GM12878 (cell line): ENCODE data around the gene LRIG2. TPM values are rescaled to one million over a fixed set of nuclear protein-coding genes. Genes with fewer than 3 reads are reported as not detected.

Experiments used
- ATAC-seq: fragments of 200-7000 bp; cut with Tn5 transposase; 3 replicates; pipeline ENCODE4 v1.9.1; 2020; ENCODE audit warnings: mild to moderate bottlenecking, moderate library complexity
- BruUV-seq: library from RNA; stranded (reverse); fragments of 400-500 nt; replicated peaks from 2 replicates; lab custom pipeline; 2021; lab: Mats Ljungman, UMichigan
- CTCF ChIA-PET: fragments of 300-600 bp; sonication (Branson Sonifier 250); formaldehyde crosslinking; extraction: SDS; loops from one replicate; lab custom pipeline; 2021; ENCODE audit warnings: inconsistent platforms; lab: Yijun Ruan, JAX
- POLR2A ChIA-PET: fragments of 350-600 bp; formaldehyde crosslinking; extraction: SDS; loops from one replicate; lab custom pipeline; 2021; ENCODE audit warnings: inconsistent platforms; lab: Charles Lee
- RAD21 ChIA-PET: fragments of 300-600 bp; sonication (Branson Sonifier 250); formaldehyde crosslinking; loops from one replicate; lab custom pipeline; 2023; ENCODE audit warnings: antibody characterized with exemption; ENCODE audit not compliant: unreplicated experiment; lab: Charles Lee
- SMC1A ChIA-PET: fragments of 300-600 bp; sonication (Branson Sonifier 250); formaldehyde crosslinking; loops from one replicate; lab custom pipeline; 2023; ENCODE audit not compliant: unreplicated experiment, uncharacterized antibody; lab: Charles Lee
- DNase-seq: peaks from one replicate; pipeline ENCODE4 v3.0.0-alpha.2; 2011; ENCODE audit warnings: low read depth, low spot score
- FAIRE-seq: peaks from 3 replicates; lab custom pipeline; 2011; peaks lifted over from hg19 to GRCh38; lab: Jason Lieb, UNC
- H2AFZ ChIP-seq: 2 replicates; pipeline ENCODE4 v1.6.0; 2011; ENCODE audit warnings: low read depth, low read length, control low read depth; ENCODE audit not compliant: control insufficient read depth
- H3K27ac ChIP-seq: 2 replicates; pipeline ENCODE4 v1.5.1; 2011; ENCODE audit warnings: control low read depth; ENCODE audit not compliant: control insufficient read depth, insufficient read depth
- H3K27me3 ChIP-seq, 2 experiments: replicated peaks in 1 of 2; 2 replicates each; pipeline versions ENCODE4 v1.6.0 to v1.6.1; 2011; ENCODE audit warnings: low read length in 1 of 2; ENCODE audit not compliant: control insufficient read depth in 2 of 2, insufficient read depth in 2 of 2
- H3K36me3 ChIP-seq, 2 experiments: 2 replicates each; pipeline ENCODE4 v1.5.1; 2011; ENCODE audit warnings: low read length in 1 of 2; ENCODE audit not compliant: control insufficient read depth in 2 of 2, insufficient read depth in 2 of 2
- H3K4me1 ChIP-seq: 2 replicates; pipeline ENCODE4 v1.6.1; 2011; ENCODE audit warnings: mild to moderate bottlenecking, low read length, moderate library complexity, mixed read lengths; ENCODE audit not compliant: control insufficient read depth, insufficient read depth
- H3K4me2 ChIP-seq: 2 replicates; pipeline ENCODE4 v1.6.0; 2011; ENCODE audit warnings: control low read depth; ENCODE audit not compliant: control insufficient read depth, insufficient read depth
- H3K4me3 ChIP-seq: fragments of 200-600 bp; sonication (generic); 2 replicates; pipeline ENCODE4 v1.5.1; 2016
- H3K79me2 ChIP-seq: 2 replicates; pipeline ENCODE4 v1.6.0; 2011; ENCODE audit warnings: low read length; ENCODE audit not compliant: control insufficient read depth, insufficient read depth
- H3K9ac ChIP-seq: 2 replicates; pipeline ENCODE4 v1.8.0; 2011; ENCODE audit warnings: low read length, control low read depth, mixed read lengths; ENCODE audit not compliant: control insufficient read depth, insufficient read depth
- H3K9me3 ChIP-seq: replicated peaks from 3 replicates; pipeline ENCODE4 v1.5.1; 2011; ENCODE audit warnings: mild to moderate bottlenecking, low read length; ENCODE audit not compliant: control insufficient read depth, insufficient read depth
- H4K20me1 ChIP-seq: 2 replicates; pipeline ENCODE4 v1.6.0; 2011; ENCODE audit not compliant: control insufficient read depth, insufficient read depth
- PKNOX1 ChIP-seq: fragments of 450-650 bp; IDR thresholded peaks from 2 replicates; pipeline ENCODE4 v1.6.1; 2016; ENCODE audit warnings: mild to moderate bottlenecking
- SPI1 ChIP-seq: IDR thresholded peaks from 2 replicates; pipeline ENCODE4 v1.6.1; 2011; ENCODE audit warnings: low read depth, mild to moderate bottlenecking, low read length, moderate library complexity, borderline replicate concordance; ENCODE audit not compliant: insufficient read depth
- SUPT20H ChIP-seq: IDR thresholded peaks from 2 replicates; pipeline ENCODE4 v1.6.1; 2011; ENCODE audit warnings: low read depth, mild to moderate bottlenecking, low read length, moderate library complexity, borderline replicate concordance; ENCODE audit not compliant: control insufficient read depth
- ZBTB4 ChIP-seq: fragments of 450-650 bp; formaldehyde crosslinking; IDR thresholded peaks from 2 replicates; pipeline ENCODE4 v1.4.0; 2022; ENCODE audit warnings: mild to moderate bottlenecking, moderate library complexity
- WGBS: methylation state at CpG from one replicate; pipeline ENCODE4 v1.1.6; 2016; ENCODE audit warnings: low lambda C conversion rate; ENCODE audit not compliant: insufficient replicate concordance, insufficient coverage; ENCODE audit errors: missing lambda C conversion rate; 5-methylcytosine and 5-hydroxymethylcytosine counted together
- in situ Hi-C: fragments of 300-500 bp; cut with MboI; formaldehyde crosslinking; loops from 9 replicates; pipeline ENCODE4 v1.14.3; 2018; ENCODE audit warnings: mixed read lengths
- intact Hi-C: fragments of 100-400 bp; cut with micrococcal nuclease; formaldehyde crosslinking; loops from one replicate; pipeline ENCODE4 v1.14.2; 2022; ENCODE audit not compliant: unreplicated experiment
- polyA plus RNA-seq, 11 experiments: library from polyadenylated mRNA; depleted of rRNA in 4 of 11; unstranded in 6 of 11; stranded (reverse) in 5 of 11; fragments of >200 nt; fragmentation: Nextera tagmentation in 4 of 11; fragmentation: Illumina TruSeq in 1 of 11; extraction: Ambion mirVana in 4 of 11; extraction: Trizol in 1 of 11; gene quantifications; 1 replicate in 1 of 11; 2 replicates in 10 of 11; pipeline versions ENCODE4 v1.2.1 to v1.2.3, GENCODE V29; 2011 to 2016; ENCODE audit warnings: inconsistent platforms in 2 of 11, missing spikeins in 2 of 11, low read depth in 1 of 11
- total RNA-seq, 4 experiments: library from RNA; depleted of rRNA in 3 of 4; stranded (reverse); fragments of >200 nt in 3 of 4; fragmentation: Illumina TruSeq in 1 of 4; extraction: Trizol in 1 of 4; gene quantifications; 2 replicates each; pipeline versions ENCODE4 v1.2.1 to v1.2.3, GENCODE V29; 2013 to 2021

The LRIG2 gene
- total and polyA plus RNA-seq, 10 of the 15 experiments (the other 5 are each of a cell fraction or from before 2014, with no cell fraction given): 0.77 to 11.8 (median 5.1) TPM

DNA sequence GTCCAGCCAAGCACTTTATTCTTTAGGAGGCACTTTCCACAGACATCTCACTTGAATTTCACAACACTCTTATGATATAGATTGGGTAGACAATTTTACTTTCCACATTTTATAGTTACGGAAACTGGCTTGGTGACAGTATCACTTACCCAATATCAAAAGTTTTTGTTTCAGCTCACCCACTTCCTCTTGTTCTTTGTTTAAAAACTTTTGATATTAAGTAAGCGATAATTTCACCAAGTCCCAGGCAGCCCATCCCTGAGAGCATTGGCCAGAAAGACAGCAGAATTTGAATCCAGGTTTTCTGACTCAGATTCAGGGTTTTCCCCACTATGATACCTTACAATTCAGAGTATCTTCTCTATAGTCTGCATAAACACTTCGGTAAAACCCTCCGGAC, 60.0 kb downstream of the LRIG2 start:
- intact Hi-C loops (loop anchor here (10.0 kb wide), 1 partner anchor 58 kb away; the partner anchor contains the start of gene LRIG2), in situ Hi-C loops (no loop called here)
- no peaks in the 10 kb centered on the region for H3K36me3 ChIP-seq
- H3K9me3 ChIP-seq: no peaks in the 10 kb centered on the region
- H3K27me3 ChIP-seq: no peaks in the 10 kb centered on the region
- no peak overlapping the region for H3K9ac ChIP-seq
- H3K27ac ChIP-seq: no peak overlapping the region
- ATAC-seq (peak; percentile 41), DNase-seq (no peak), FAIRE-seq (no peak)
- CTCF ChIA-PET: interaction anchor here (3.1 kb wide), 1 partner anchor 60 kb away, joined by 13 read pairs; the partner anchor contains the start of gene LRIG2
- SMC1A ChIA-PET: interaction anchor here (1.0 kb wide), 1 partner anchor 56 kb away, joined by 3 read pairs; no protein-coding TSS in a partner anchor
- RAD21 ChIA-PET: no interaction called here
- 62% methylated on average over 4 of the region's 4 CpGs for WGBS
- H4K20me1 ChIP-seq: no peaks in the 10 kb centered on the region
- POLR2A ChIA-PET: interaction anchor here (0.5 kb wide), 1 partner anchor 12 kb away, joined by 5 read pairs; no protein-coding TSS in a partner anchor
- no peak overlapping the region for H3K4me2 ChIP-seq
- TF ChIP-seq ZBTB4 (CRISPR knock-in tag) (no peak), PKNOX1 (no peak), SPI1 (peak; percentile 38; the same call in 1 of the 2 replicates), SUPT20H (no peak)
- peaks cover 9% of the 10 kb centered on the region for H3K4me1 ChIP-seq
- BruUV-seq: no TSS peak
- no peaks in the 10 kb centered on the region for H3K79me2 ChIP-seq
- H3K4me3 ChIP-seq: no peak overlapping the region
- no peak overlapping the region for H2AFZ ChIP-seq
